H9 (cell line): ENCODE results near the gene FRY. TPM values are rescaled to one million over a fixed set of nuclear protein-coding genes. Genes with fewer than 3 reads are reported as not detected.

Experiments used
- DNase-seq: peaks from one replicate; pipeline ENCODE4 v3.0.0-alpha.2; 2017
- H2AFZ ChIP-seq: one replicate; pipeline ENCODE4 v1.6.1; 2013; ENCODE audit warnings: mild to moderate bottlenecking, low read length, control low read depth, moderate library complexity
- H2AK5ac ChIP-seq: 2 replicates; pipeline ENCODE4 v1.6.1; 2013; ENCODE audit warnings: low read length, control low read depth, mixed read lengths; ENCODE audit not compliant: insufficient read length
- H2BK120ac ChIP-seq: one replicate; pipeline ENCODE4 v1.6.1; 2013; ENCODE audit warnings: low read depth, mild to moderate bottlenecking, low read length, control low read depth, inconsistent platforms; ENCODE audit not compliant: poor library complexity, severe bottlenecking
- H2BK12ac ChIP-seq: 2 replicates; pipeline ENCODE4 v1.6.1; 2013; ENCODE audit warnings: low read length, control low read depth, mixed read lengths, low read depth; ENCODE audit not compliant: insufficient read length
- H2BK15ac ChIP-seq: 2 replicates; pipeline ENCODE4 v1.6.1; 2013; ENCODE audit warnings: low read depth, low read length, control low read depth
- H2BK20ac ChIP-seq: one replicate; pipeline ENCODE4 v1.6.1; 2013; ENCODE audit warnings: low read depth, mild to moderate bottlenecking, low read length, control low read depth, inconsistent platforms; ENCODE audit not compliant: poor library complexity, severe bottlenecking
- H2BK5ac ChIP-seq: 2 replicates; pipeline ENCODE4 v1.6.1; 2013; ENCODE audit warnings: low read length, control low read depth, mixed read lengths; ENCODE audit not compliant: insufficient read length
- H3K14ac ChIP-seq: 2 replicates; pipeline ENCODE4 v1.6.1; 2013; ENCODE audit warnings: low read length, control low read depth; ENCODE audit not compliant: insufficient read depth
- H3K18ac ChIP-seq: 2 replicates; pipeline ENCODE4 v1.6.1; 2013; ENCODE audit warnings: low read depth, mild to moderate bottlenecking, mixed read lengths, low read length, control low read depth; ENCODE audit not compliant: insufficient read length
- H3K23ac ChIP-seq: 2 replicates; pipeline ENCODE4 v1.6.1; 2013; ENCODE audit warnings: low read length, control low read depth, mixed read lengths, low read depth; ENCODE audit not compliant: insufficient read length
- H3K23me2 ChIP-seq: 2 replicates; pipeline ENCODE4 v1.6.1; 2013; ENCODE audit warnings: low read depth, mild to moderate bottlenecking, mixed read lengths, low read length, control low read depth; ENCODE audit not compliant: insufficient read length, poor library complexity, severe bottlenecking
- H3K27ac ChIP-seq: 2 replicates; pipeline ENCODE4 v1.5.1; 2013; ENCODE audit warnings: low read length, control low read depth, mixed read lengths, low read depth; ENCODE audit not compliant: insufficient read length
- H3K27me3 ChIP-seq: 2 replicates; pipeline ENCODE4 v1.6.1; 2013; ENCODE audit warnings: low read length, control low read depth, inconsistent platforms; ENCODE audit not compliant: insufficient read depth
- H3K4ac ChIP-seq: 2 replicates; pipeline ENCODE4 v1.6.1; 2013; ENCODE audit warnings: low read depth, mild to moderate bottlenecking, control low read depth, inconsistent platforms, low read length, moderate library complexity
- H3K4me1 ChIP-seq: 2 replicates; pipeline ENCODE4 v1.6.1; 2013; ENCODE audit warnings: low read length, control low read depth, inconsistent platforms; ENCODE audit not compliant: insufficient read depth
- H3K4me2 ChIP-seq: 2 replicates; pipeline ENCODE4 v1.6.1; 2013; ENCODE audit warnings: low read length, control low read depth, mixed read lengths; ENCODE audit not compliant: insufficient read length, insufficient read depth
- H3K56ac ChIP-seq: 2 replicates; pipeline ENCODE4 v1.6.1; 2013; ENCODE audit warnings: low read depth, mild to moderate bottlenecking, mixed read lengths, low read length, control low read depth; ENCODE audit not compliant: insufficient read length
- H3K79me1 ChIP-seq: 2 replicates; pipeline ENCODE4 v1.6.1; 2013; ENCODE audit warnings: low read depth, mild to moderate bottlenecking, moderate library complexity, low read length, control low read depth, inconsistent platforms; ENCODE audit not compliant: insufficient read depth, poor library complexity, severe bottlenecking
- H3K79me2 ChIP-seq: 2 replicates; pipeline ENCODE4 v1.6.1; 2013; ENCODE audit warnings: low read length, control low read depth, inconsistent platforms; ENCODE audit not compliant: insufficient read depth
- H3K9ac ChIP-seq: 2 replicates; pipeline ENCODE4 v1.6.1; 2013; ENCODE audit warnings: low read length, control low read depth, mixed read lengths; ENCODE audit not compliant: insufficient read length; ENCODE audit errors: extremely low read depth
- H3K9me3 ChIP-seq: one replicate; pipeline ENCODE4 v1.6.1; 2013; ENCODE audit warnings: low read depth, low read length, inconsistent platforms; ENCODE audit not compliant: control insufficient read depth
- H3T11ph ChIP-seq: one replicate; pipeline ENCODE4 v1.6.1; 2013; ENCODE audit warnings: mild to moderate bottlenecking, low read length, control low read depth, inconsistent platforms
- H4K20me1 ChIP-seq: one replicate; pipeline ENCODE4 v1.6.1; 2013; ENCODE audit not compliant: control insufficient read depth, insufficient read length, insufficient read depth
- H4K5ac ChIP-seq: 2 replicates; pipeline ENCODE4 v1.6.1; 2013; ENCODE audit warnings: low read depth, mild to moderate bottlenecking, mixed read lengths, low read length, control low read depth; ENCODE audit not compliant: insufficient read length
- H4K8ac ChIP-seq: replicated peaks from 2 replicates; pipeline ENCODE4 v1.6.1; 2013; ENCODE audit warnings: low read length, control low read depth, mixed read lengths, low read depth; ENCODE audit not compliant: insufficient read length
- H4K91ac ChIP-seq: 2 replicates; pipeline ENCODE4 v1.6.1; 2013; ENCODE audit warnings: low read depth, mild to moderate bottlenecking, moderate library complexity, mixed read lengths, low read length, control low read depth; ENCODE audit not compliant: insufficient read length
- H3K27ac Mint-ChIP-seq, 3 experiments: 2 replicates in 2 of 3; 3 replicates in 1 of 3; pipeline ENCODE4 v1.8.0; 2020 to 2021; ENCODE audit warnings: mixed read lengths in 3 of 3, mild to moderate bottlenecking in 1 of 3, moderate library complexity in 1 of 3
- H3K27me3 Mint-ChIP-seq: 2 replicates; pipeline ENCODE4 v1.8.0; 2021; ENCODE audit warnings: low read depth, mild to moderate bottlenecking, moderate library complexity, mixed read lengths
- H3K36me3 Mint-ChIP-seq, 3 experiments: 2 replicates in 2 of 3; 3 replicates in 1 of 3; pipeline ENCODE4 v1.8.0; 2020 to 2021; ENCODE audit warnings: low read depth in 3 of 3, mixed read lengths in 3 of 3; ENCODE audit not compliant: insufficient read depth in 1 of 3
- H3K4me1 Mint-ChIP-seq, 2 experiments: 2 replicates each; pipeline ENCODE4 v1.8.0; 2020; ENCODE audit warnings: mixed read lengths in 2 of 2
- H3K4me3 Mint-ChIP-seq, 2 experiments: 2 replicates in 1 of 2; 3 replicates in 1 of 2; pipeline ENCODE4 v1.8.0; 2020 to 2021; ENCODE audit warnings: mild to moderate bottlenecking in 2 of 2, mixed read lengths in 2 of 2, moderate library complexity in 1 of 2
- H3K9me3 Mint-ChIP-seq, 2 experiments: 2 replicates in 1 of 2; 3 replicates in 1 of 2; pipeline ENCODE4 v1.8.0; 2020; ENCODE audit warnings: mild to moderate bottlenecking in 2 of 2, mixed read lengths in 2 of 2, moderate library complexity in 1 of 2
- CTCF ChIP-seq: fragments of 200-600 bp; sonication (generic); conservative IDR thresholded peaks from 3 replicates; pipeline ENCODE4 v1.8.0; 2021; ENCODE audit warnings: antibody characterized with exemption, mild to moderate bottlenecking
- WGBS: extraction: QIAGEN DNeasy Blood & Tissue Kit; methylation state at CpG from one replicate; pipeline ENCODE4 v1.1.7; 2013; ENCODE audit warnings: missing lambda C conversion rate, low lambda C conversion rate, mixed read lengths; ENCODE audit not compliant: insufficient read length; ENCODE audit errors: extremely low coverage; 5-methylcytosine and 5-hydroxymethylcytosine counted together
- total RNA-seq: library from RNA; stranded (reverse); gene quantifications from 2 replicates; pipeline ENCODE4 v1.2.1, GENCODE V29; 2021

The FRY gene
- total RNA-seq, 1 experiment from 2014 or later: 5.2 TPM

- Mint-ChIP-seq H3K27ac (no peak overlapping the region), H3K9me3 (no peaks in the 10 kb centered on the region), H3K4me3 (no peak overlapping the region), H3K36me3 (peaks cover 7 to 37% (median 24%) of the 10 kb centered on the region in 3 experiments; a peak in 6 of 7 replicates), H3K4me1 (peaks cover 10% of the 10 kb centered on the region in 2 experiments; a peak in 3 of 4 replicates), H3K27me3 (no peaks in the 10 kb centered on the region)
- Histone ChIP-seq H3K4me2 (no peak overlapping the region), H3K9me3 (no peaks in the 10 kb centered on the region), H3K79me1 (no peaks in the 10 kb centered on the region), H3K27me3 (no peaks in the 10 kb centered on the region), H4K5ac (no peak overlapping the region), H3T11ph (no peak overlapping the region), H3K4ac (no peak overlapping the region), H2BK12ac (no peak overlapping the region), H3K18ac (no peak overlapping the region), H3K14ac (no peak overlapping the region), H2AFZ (no peak overlapping the region), H3K9ac (no peak overlapping the region), H2AK5ac (no peak overlapping the region), H4K91ac (no peak overlapping the region), H2BK20ac (no peak overlapping the region), H3K56ac (no peak overlapping the region), H3K23ac (no peak overlapping the region), H4K8ac (no peak overlapping the region), H2BK120ac (no peak overlapping the region), H3K79me2 (no peaks in the 10 kb centered on the region), H3K4me1 (no peaks in the 10 kb centered on the region), H3K23me2 (peaks cover 10% of the 10 kb centered on the region), H2BK15ac (no peak overlapping the region), H4K20me1 (no peaks in the 10 kb centered on the region), H2BK5ac (no peak overlapping the region), H3K27ac (no peak overlapping the region)
- TF ChIP-seq CTCF: no peak
- no CpG with 5 or more reads among the region's 2 CpGs for WGBS
- DNase-seq: no peak
Observed at GRCh38 chr13:32317716-32318465, 286.3 kb downstream of the FRY start.
